Subcutaneous abdominal adipose tissue (tissue), 5 donors: ENCODE measurements around the gene RASSF5.
A peak's percentile ranks its signal among the peaks of the same experiment; 100 is the strongest.

Experiments used
- H3K27ac ChIP-seq: one replicate; pipeline ENCODE4 v1.7.0; 2013; ENCODE audit warnings: low read depth, mild to moderate bottlenecking, inconsistent platforms, low read length, moderate library complexity
- H3K27me3 ChIP-seq, 5 donors: one replicate each; pipeline ENCODE4 v1.7.0; 2013; ENCODE audit warnings: low read length in 5 of 5, inconsistent platforms in 1 of 5; ENCODE audit not compliant: control insufficient read depth in 5 of 5, insufficient read depth in 4 of 5
- H3K36me3 ChIP-seq, 5 donors: one replicate each; pipeline ENCODE4 v1.7.0; 2013; ENCODE audit warnings: low read length in 5 of 5; ENCODE audit not compliant: control insufficient read depth in 5 of 5, insufficient read depth in 5 of 5
- H3K4me1 ChIP-seq, 5 donors: one replicate each; pipeline ENCODE4 v1.7.0; 2013; ENCODE audit warnings: low read length in 5 of 5, mild to moderate bottlenecking in 3 of 5, moderate library complexity in 1 of 5; ENCODE audit not compliant: control insufficient read depth in 5 of 5, insufficient read depth in 5 of 5
- H3K4me3 ChIP-seq, 5 donors: one replicate each; pipeline ENCODE4 v1.7.0; 2013; ENCODE audit warnings: low read length in 5 of 5, low read depth in 1 of 5
- H3K9ac ChIP-seq, 5 donors: one replicate each; pipeline ENCODE4 v1.7.0; 2013; ENCODE audit warnings: low read length in 5 of 5, mild to moderate bottlenecking in 4 of 5, moderate library complexity in 3 of 5
- H3K9me3 ChIP-seq, 5 donors: one replicate each; pipeline ENCODE4 v1.7.0; 2013; ENCODE audit warnings: low read length in 5 of 5; ENCODE audit not compliant: control insufficient read depth in 5 of 5
- donor health status: healthy.
- donor health status: healthy.
- donor health status: healthy.
- donor health status: healthy.
- donor health status: healthy.

Gene RASSF5

GRCh38 chr1:206507284-206508129 is at the start of gene RASSF5:
Gene RASSF5 (plus strand): TSS chr1:206507531. CDS start chr1:206507603, 72 bp downstream.
- peaks cover 8 to 53% (median 44%) of the 10 kb centered on the region in 5 donors for H3K4me1 ChIP-seq
- no peaks in the 10 kb centered on the region for H3K9me3 ChIP-seq
- peak within 1 kb of the TSS in 4 of 5 donors; percentile 20 to 70 (median 31) for H3K9ac ChIP-seq
- H3K27ac ChIP-seq, result no peak within 1 kb of the TSS
- H3K4me3 ChIP-seq, result peak within 1 kb of the TSS; percentile 41 to 77 (median 67)
- H3K36me3 ChIP-seq, result no peaks in the 10 kb centered on the region
- peaks cover 0 to 24% (median 9%) of the 10 kb centered on the region in 5 donors for H3K27me3 ChIP-seq

GRCh38 chr1:206459703-206460102 is 47.6 kb upstream of the RASSF5 start:
- Histone ChIP-seq H3K9ac (no peak overlapping the region), H3K4me1 (peaks cover 15 to 56% (median 34%) of the 10 kb centered on the region in 5 donors), H3K27ac (peak overlapping the region; percentile 63), H3K4me3 (no peak overlapping the region), H3K9me3 (no peaks in the 10 kb centered on the region), H3K27me3 (no peaks in the 10 kb centered on the region), H3K36me3 (peaks cover 3 to 49% (median 24%) of the 10 kb centered on the region in 5 donors)

GRCh38 chr1:206460836-206461426 is 46.4 kb upstream of the RASSF5 start:
- no peaks in the 10 kb centered on the region for H3K27me3 ChIP-seq
- no peaks in the 10 kb centered on the region for H3K9me3 ChIP-seq
- peaks cover 14 to 50% (median 38%) of the 10 kb centered on the region in 5 donors for H3K4me1 ChIP-seq
- peak overlapping the region; percentile 63 for H3K27ac ChIP-seq
- H3K36me3 ChIP-seq, result peaks cover 0 to 38% (median 13%) of the 10 kb centered on the region in 5 donors
- H3K9ac ChIP-seq, result peak overlapping the region in 1 of 5 donors; percentile 25
- no peak overlapping the region for H3K4me3 ChIP-seq

GRCh38 chr1:206461602-206462455 is 45.5 kb upstream of the RASSF5 start:
- Histone ChIP-seq H3K36me3 (peaks cover 0 to 36% (median 13%) of the 10 kb centered on the region in 5 donors), H3K9ac (peak overlapping the region in 1 of 5 donors; percentile 25), H3K27ac (peak overlapping the region; percentile 63)

GRCh38 chr1:206463137-206463536 is 44.2 kb upstream of the RASSF5 start:
- no peak overlapping the region for H3K4me3 ChIP-seq
- H3K36me3 ChIP-seq, result peaks cover 0 to 31% (median 12%) of the 10 kb centered on the region in 5 donors
- no peak overlapping the region for H3K27ac ChIP-seq
- peaks cover 7 to 44% (median 30%) of the 10 kb centered on the region in 5 donors for H3K4me1 ChIP-seq
- no peaks in the 10 kb centered on the region for H3K9me3 ChIP-seq
- H3K9ac ChIP-seq, result no peak overlapping the region
- H3K27me3 ChIP-seq, result peaks cover 0 to 8% (median 4%) of the 10 kb centered on the region in 5 donors

More at GRCh38 chr1:206461602-206462455, 45.5 kb upstream of the RASSF5 start:
- peaks cover 0 to 2% (median 0%) of the 10 kb centered on the region in 5 donors for H3K27me3 ChIP-seq
- peaks cover 12 to 41% (median 37%) of the 10 kb centered on the region in 5 donors for H3K4me1 ChIP-seq
- H3K4me3 ChIP-seq, result no peak overlapping the region
- no peaks in the 10 kb centered on the region for H3K9me3 ChIP-seq

GRCh38 chr1:206463911-206464310 is 43.4 kb upstream of the RASSF5 start:
- Histone ChIP-seq H3K27ac (no peak overlapping the region), H3K27me3 (peaks cover 0 to 9% (median 4%) of the 10 kb centered on the region in 5 donors), H3K36me3 (peaks cover 0 to 25% (median 6%) of the 10 kb centered on the region in 5 donors), H3K4me3 (no peak overlapping the region), H3K4me1 (peaks cover 7 to 47% (median 33%) of the 10 kb centered on the region in 5 donors), H3K9me3 (no peaks in the 10 kb centered on the region), H3K9ac (no peak overlapping the region)

- Histone ChIP-seq H3K27ac (peak overlapping the region; percentile 30), H3K9ac (no peak overlapping the region), H3K4me1 (peaks cover 7 to 47% (median 33%) of the 10 kb centered on the region in 5 donors), H3K4me3 (no peak overlapping the region), H3K36me3 (peaks cover 0 to 19% (median 2%) of the 10 kb centered on the region in 5 donors), H3K9me3 (no peaks in the 10 kb centered on the region), H3K27me3 (peaks cover 0 to 9% (median 4%) of the 10 kb centered on the region in 5 donors)
These were observed 42.8 kb upstream of the RASSF5 start for GRCh38 chr1:206464456-206464964.

- Histone ChIP-seq H3K36me3 (peaks cover 0 to 12% (median 2%) of the 10 kb centered on the region in 5 donors), H3K4me1 (peaks cover 9 to 50% (median 38%) of the 10 kb centered on the region in 5 donors), H3K27ac (no peak overlapping the region)
These were observed 41.4 kb upstream of the RASSF5 start for GRCh38 chr1:206465951-206466350.

More at GRCh38 chr1:206465951-206466350, 41.4 kb upstream of the RASSF5 start:
- no peak overlapping the region for H3K9ac ChIP-seq
- H3K27me3 ChIP-seq, result peaks cover 0 to 11% (median 4%) of the 10 kb centered on the region in 5 donors
- no peak overlapping the region for H3K4me3 ChIP-seq
- H3K9me3 ChIP-seq, result no peaks in the 10 kb centered on the region
